Activated CD8-positive, alpha-beta memory T cell treated with anti-CD3 and anti-CD28 coated beads, Interleukin-2, amount 50 U/mL, for 24 hours (primary cell): Measurements from ENCODE around the gene NCBP2L.

Experiments
- DNase-seq: peaks from one replicate; pipeline ENCODE4 v3.0.0-alpha.2; 2020; ENCODE audit errors: extremely low read depth

NCBP2L gene

GRCh38 chrX:107777536-107777832 is at the start of gene NCBP2L:
Gene NCBP2L (plus strand): TSS chrX:107777733. CDS start chrX:107794221, 16,488 bp downstream.
- no peak for DNase-seq

- DNase-seq: no peak
Measured at GRCh38 chrX:107728371-107729099, 49.0 kb upstream of the NCBP2L start.

GRCh38 chrX:107729558-107730297 is 47.8 kb upstream of the NCBP2L start:
- no peak for DNase-seq

GRCh38 chrX:107730298-107730655 is 47.3 kb upstream of the NCBP2L start:
- DNase-seq: no peak

GRCh38 chrX:107730991-107731766 is 46.4 kb upstream of the NCBP2L start:
- DNase-seq: no peak

- no peak for DNase-seq
Measured at GRCh38 chrX:107731831-107732502, 45.6 kb upstream of the NCBP2L start.

GRCh38 chrX:107733686-107734085 is 43.8 kb upstream of the NCBP2L start:
- DNase-seq: no peak

GRCh38 chrX:107734646-107735045 is 42.9 kb upstream of the NCBP2L start:
- no peak for DNase-seq

DNA sequence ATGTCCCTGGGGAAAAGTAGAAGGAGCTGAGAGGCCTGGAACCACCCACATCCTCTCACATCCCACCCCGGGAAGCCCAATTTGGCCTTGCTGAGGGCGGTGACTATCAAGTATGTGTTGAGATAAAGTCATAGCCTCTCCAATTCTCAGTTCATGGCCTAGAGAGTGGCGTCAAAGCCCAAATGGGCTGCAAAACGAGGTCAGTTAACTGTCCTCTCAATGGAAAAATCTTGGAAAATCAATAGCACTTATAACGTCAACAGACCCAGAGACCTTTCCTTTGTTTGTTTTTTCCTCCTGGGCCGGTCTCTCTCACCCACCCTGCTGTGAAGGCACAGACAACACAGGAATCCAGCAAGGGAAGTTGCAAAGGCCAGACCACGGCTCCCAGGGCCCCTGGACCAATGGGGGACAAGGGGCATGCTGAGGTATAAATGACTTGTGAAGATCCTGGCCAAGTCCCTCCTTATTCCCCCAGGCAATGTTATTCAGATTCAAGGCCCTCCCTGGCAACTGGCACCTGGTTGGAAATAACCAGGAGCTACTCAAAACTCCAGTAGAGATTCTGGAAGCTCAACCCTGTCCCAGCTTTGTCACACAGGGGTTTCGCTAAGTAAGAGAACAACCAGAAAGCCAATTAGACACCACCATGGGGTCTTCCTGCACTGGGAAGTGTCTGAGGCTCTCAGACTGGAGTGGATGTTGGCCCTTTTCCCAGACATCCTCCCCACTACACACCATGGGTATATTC is 40.6 kb upstream of the NCBP2L start:
- DNase-seq: no peak

DNA sequence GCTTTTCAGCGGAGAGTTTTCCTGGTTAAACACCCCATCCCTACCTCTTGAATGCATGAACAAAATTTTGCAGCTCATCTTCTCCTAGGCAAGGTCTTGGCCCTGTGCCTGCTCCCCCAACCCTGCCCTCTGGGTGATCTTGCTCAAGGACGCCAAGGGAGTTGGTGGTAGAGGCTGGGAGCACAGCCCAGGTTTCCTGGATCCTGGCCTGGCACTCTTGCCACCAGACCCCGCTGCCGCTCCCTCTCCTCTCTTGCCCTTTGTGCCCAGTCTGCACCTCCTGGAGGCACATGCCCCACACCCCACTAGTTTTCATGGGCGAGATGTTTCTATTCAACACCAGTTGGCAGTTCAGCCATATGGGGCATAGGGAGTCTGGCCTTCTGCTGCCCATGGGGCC is 39.3 kb upstream of the NCBP2L start:
- no peak for DNase-seq

GRCh38 chrX:107738768-107739167 is 38.8 kb upstream of the NCBP2L start:
- DNase-seq: no peak

- no peak for DNase-seq
Measured at GRCh38 chrX:107739541-107739940, 38.0 kb upstream of the NCBP2L start.

GRCh38 chrX:107741404-107741790 is 36.1 kb upstream of the NCBP2L start:
- no peak for DNase-seq

GRCh38 chrX:107742700-107743191 is 34.8 kb upstream of the NCBP2L start:
- no peak for DNase-seq

DNA sequence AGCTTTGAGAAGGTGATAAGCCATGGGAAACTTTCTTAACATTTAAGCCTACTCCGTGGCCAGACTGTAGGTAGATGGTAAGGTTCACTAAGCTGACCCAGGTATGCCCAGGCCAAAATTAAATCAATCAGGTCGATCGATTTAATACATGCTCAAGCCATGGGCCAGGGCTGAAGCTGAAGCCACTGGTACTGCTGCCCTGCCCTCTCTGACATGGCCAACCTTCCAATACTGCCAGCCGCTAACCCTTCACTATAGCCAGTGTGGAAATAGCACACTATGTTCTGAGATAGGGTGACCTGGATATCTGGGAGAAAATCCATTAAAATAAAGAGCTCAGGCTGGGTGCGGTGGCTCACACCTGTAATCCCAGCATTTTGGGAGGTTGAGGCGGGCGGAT is 33.5 kb upstream of the NCBP2L start:
- DNase-seq: no peak

GRCh38 chrX:107744868-107745267 is 32.7 kb upstream of the NCBP2L start:
- no peak for DNase-seq

DNA sequence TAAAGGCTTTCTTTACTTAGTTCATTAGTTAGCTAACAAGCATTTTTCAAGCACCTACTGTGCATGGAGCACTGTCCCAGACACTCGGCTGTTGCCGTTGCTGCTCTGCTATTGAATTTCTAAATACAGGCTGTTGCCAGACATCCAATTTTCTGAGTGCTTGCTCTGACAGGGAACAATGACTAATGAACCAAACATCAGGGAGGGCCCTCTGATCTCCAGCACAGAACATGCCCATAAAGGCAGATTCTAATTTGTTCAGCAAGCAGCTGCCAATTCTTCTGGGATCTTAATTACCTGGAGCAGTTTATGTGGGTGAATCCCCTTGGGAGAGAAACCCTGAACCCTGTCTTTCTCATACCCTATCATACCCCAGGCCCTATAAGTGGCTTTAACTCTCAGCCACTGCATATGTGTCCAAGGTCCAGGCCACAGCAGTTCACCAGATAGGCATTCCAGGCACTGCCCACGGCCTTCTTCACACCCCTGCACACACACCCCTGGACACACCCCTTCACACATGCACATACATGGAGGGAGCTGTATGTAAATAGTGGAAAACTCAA is 29.9 kb upstream of the NCBP2L start:
- DNase-seq: no peak

- no peak for DNase-seq
Measured at GRCh38 chrX:107748506-107748905, 29.0 kb upstream of the NCBP2L start.

GRCh38 chrX:107750263-107750662 is 27.3 kb upstream of the NCBP2L start:
- no peak for DNase-seq

DNA sequence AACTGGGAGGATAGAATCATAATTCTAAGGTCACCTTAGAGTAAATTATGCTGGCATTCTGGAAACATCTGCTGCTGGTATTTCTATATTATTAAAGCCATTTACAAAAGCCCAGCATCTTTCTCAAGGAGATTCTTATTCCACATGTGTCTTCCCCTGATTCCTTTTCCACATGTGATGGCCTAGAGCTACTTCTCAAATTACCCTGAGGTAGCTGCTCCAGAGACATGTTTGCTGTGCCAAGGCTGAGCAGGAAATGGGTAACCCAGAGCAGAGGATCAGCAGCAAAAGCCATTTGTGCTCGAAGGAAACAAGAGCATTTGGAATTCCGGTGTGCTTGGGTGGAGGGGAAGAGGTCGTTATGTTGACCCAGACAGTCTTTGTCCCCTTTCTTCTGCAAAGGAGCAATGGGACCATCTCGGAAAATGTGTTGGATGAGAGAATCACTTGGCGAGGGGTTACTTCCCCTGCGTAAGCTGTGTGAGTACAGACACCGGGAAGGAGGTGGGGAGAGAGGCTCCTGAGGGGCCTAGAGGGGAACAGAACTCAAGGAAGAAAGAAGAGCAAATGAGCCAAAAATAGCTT is 26.6 kb upstream of the NCBP2L start:
- no peak for DNase-seq

- DNase-seq: no peak
Measured at GRCh38 chrX:107752043-107752442, 25.5 kb upstream of the NCBP2L start.
